ENCODE results near the gene PTH2R.

DNA sequence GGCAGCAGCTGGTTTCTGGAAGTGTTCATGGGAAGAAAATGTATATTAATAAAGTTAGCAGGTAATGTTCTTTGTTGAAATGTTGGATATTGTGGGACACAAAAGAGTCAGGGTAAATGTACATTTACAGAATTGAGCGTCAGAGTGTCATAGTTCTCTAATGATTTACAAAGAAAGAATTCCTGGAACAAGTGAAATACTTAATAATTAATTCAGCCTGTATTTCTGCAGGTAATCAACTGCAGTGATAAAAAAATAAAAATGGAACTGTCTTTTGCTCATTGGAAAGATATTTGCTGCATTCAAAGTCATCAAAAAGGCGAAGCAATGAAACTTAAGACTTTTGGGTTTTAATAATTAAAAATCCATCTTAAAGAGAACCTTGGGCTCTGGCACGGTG, 27.4 kb upstream of the PTH2R start:
- TF ChIP-seq, protein P1, sequence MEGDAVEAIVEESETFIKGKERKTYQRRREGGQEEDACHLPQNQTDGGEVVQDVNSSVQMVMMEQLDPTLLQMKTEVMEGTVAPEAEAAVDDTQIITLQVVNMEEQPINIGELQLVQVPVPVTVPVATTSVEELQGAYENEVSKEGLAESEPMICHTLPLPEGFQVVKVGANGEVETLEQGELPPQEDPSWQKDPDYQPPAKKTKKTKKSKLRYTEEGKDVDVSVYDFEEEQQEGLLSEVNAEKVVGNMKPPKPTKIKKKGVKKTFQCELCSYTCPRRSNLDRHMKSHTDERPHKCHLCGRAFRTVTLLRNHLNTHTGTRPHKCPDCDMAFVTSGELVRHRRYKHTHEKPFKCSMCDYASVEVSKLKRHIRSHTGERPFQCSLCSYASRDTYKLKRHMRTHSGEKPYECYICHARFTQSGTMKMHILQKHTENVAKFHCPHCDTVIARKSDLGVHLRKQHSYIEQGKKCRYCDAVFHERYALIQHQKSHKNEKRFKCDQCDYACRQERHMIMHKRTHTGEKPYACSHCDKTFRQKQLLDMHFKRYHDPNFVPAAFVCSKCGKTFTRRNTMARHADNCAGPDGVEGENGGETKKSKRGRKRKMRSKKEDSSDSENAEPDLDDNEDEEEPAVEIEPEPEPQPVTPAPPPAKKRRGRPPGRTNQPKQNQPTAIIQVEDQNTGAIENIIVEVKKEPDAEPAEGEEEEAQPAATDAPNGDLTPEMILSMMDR (conservative IDR thresholded peaks at IDR 0.05) = no peak
- no peak for TF ChIP-seq EZH2 (IDR thresholded peaks at IDR 0.05; ENCODE audit: low read depth)

Data from PC-9 (cell line).